Stimulated activated CD4-positive, alpha-beta T cell treated with anti-CD3 and anti-CD28 coated beads, TNF-alpha, amount 100 ng/mL, for 1 hour (primary cell): Measurements from ENCODE around the gene DHRSX.
"Not testable (repeated sequence)": the region's sequence is repeated elsewhere in the genome, so short reads cannot be mapped to it uniquely, and the experiment has no call there.

ENCODE experiments used
- DNase-seq, 3 donors: peaks; one replicate each; pipeline ENCODE4 v3.0.0-alpha.2; 2020; ENCODE audit warnings: low read depth in 3 of 3, low spot score in 1 of 3

The DHRSX gene

DNA sequence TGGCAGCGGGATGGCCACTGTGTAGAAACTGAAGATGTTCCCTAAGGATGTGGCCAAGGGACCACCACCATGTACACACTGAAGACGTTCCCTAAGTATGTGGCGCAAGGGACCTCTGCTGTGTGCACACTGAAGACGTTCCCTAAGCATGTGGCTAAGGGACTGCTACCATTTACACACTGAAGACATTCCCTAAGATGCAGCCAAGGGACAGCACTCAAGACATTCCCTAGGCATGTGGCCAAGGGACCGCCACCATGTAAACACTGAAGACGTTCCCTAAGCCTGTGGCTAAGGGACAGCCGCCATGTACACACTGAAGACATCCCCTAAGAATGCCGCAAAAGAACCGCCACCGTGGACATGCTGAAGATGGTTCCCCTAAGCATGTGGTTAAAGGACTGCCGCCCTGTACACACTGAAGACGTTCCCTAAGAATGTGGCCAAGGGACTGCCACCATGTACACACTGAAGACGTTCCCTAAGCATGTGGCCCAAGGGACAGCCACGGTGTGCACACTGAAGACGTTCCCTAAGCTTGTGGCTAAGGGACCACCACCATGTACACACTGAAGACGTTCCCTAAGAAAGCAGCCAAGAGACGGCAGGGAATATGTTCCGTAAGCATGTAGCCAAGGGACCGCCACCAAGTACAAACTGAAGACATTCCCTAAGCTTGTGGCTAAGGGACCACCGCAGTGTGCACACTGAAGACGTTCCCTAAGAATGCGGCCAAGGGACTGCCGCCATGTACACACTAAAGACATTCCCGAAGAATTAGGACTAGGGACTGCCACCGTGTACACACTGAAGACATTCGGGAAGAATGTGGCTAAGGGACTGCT lies 43.3 kb downstream of the DHRSX start:
- DNase-seq = no peak

DNA sequence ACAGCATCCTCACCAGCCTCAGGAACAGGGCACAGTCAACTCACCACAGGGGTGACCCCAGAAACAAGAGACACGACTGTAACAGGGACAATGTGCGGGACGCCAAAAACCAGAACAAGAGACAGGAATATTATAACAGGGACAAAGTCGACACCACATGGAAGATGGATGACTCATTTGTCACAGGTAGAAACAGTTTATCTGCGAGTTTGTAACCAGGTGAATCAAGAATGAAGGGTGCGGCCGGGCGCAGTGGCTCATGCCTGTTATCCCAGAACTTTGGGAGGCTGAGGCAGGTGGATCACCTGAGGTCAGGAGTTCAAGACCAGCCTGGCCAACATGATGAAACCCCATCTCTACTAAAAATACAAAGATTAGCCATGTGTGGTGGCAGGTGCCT lies 44.7 kb downstream of the DHRSX start:
- DNase-seq = not testable (repeated sequence)

- DNase-seq = not testable (repeated sequence)
Observed at GRCh38 chrX:2454620-2455019, 46.2 kb downstream of the DHRSX start.

- DNase-seq = no peak
Observed at GRCh38 chrX:2452799-2453198, 48.0 kb downstream of the DHRSX start.

- no peak for DNase-seq
Observed at GRCh38 chrX:2452317-2452784, 48.4 kb downstream of the DHRSX start.

DNA sequence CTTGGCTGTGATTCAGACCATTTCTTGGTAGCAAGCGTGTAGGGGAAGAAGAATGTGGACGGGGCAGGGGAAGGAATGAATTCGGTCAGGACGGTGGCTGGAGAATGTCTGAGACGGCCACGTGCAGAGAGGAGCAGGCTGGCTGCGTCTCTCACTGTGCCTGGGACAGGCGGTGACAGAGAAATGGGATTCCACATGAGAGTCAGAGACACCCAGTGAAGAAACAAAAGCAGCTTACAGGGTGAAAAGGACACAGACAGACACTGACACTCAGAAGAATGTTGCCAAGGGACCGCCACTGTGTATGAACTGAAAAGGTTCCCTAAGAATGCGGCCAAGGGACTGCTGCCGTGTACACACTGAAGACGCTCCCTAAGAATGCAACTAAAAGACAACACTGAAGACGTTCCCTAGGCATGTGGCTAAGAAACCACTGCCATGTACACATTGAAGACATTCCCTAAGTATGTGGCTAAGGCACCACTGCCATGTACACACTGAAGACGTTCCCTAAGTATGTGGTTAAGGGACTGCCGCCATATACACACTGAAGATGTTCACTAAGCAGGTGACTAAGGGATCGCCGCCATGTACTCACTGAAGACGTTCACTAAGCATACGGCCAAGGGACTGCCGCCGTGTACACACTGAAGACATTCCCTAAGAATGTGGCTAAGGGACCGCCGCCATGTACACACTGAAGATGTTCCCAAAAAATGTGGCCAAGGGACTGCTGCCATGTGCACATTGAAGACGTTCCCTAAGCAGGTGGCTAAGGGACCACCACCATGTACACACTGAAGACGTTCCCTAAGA lies 49.1 kb downstream of the DHRSX start:
- DNase-seq = no peak

- DNase-seq = no peak
Observed at GRCh38 chrX:2450681-2451080, 50.1 kb downstream of the DHRSX start.

DNA sequence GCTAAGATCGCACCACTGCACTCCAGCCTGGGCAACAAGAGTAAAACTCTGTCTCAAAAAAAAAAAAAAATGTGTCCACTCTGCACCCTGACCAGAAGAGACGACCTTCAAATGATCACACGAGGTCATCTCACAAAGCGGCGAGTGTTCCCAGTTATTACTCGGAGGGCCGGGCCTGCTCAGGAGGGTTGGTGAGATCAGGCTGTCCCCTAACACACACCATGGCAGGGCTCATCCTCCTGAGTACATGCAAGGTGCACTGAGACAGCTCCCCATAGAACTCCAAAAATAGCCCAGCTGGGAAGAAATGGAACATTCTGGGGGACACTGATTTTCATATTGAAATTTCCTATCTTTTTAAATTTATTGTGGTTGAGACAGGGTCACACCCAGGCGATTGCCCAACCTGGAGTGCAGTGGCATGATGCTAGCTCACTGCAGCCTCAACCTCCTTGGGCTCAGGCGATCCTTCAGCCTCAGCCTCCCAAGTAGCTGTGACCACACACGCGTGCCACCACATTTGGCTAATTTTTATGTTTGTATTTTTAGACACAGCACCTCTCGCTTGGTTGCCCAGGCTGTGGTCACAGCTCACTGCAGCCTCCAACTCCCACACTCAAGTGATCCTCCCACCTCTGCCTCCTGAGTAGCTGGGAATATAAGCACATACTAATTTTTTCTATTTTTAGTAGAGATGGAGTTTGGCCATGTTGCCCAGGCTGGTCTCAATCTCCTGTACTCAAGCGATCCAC lies 51.5 kb downstream of the DHRSX start:
- DNase-seq = no peak

DNA sequence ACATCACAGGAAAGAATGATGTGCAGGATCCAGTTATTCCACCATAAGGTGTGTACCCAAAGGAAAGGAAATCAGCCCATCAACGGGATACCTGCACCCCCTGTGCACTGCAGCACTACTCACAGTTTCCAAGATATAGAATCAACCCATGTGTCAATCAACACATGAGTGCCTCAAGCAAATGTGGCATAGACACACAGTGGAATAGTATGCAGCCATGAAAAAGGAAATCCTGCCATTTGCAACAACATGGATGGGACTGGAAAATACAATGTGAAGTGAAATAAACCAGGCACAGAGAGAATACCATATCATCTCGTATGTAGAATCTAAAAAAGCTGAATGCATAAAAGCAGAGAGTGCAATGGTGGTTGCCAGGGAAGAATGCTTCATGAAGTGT lies 53.3 kb downstream of the DHRSX start:
- DNase-seq = no peak

DNA sequence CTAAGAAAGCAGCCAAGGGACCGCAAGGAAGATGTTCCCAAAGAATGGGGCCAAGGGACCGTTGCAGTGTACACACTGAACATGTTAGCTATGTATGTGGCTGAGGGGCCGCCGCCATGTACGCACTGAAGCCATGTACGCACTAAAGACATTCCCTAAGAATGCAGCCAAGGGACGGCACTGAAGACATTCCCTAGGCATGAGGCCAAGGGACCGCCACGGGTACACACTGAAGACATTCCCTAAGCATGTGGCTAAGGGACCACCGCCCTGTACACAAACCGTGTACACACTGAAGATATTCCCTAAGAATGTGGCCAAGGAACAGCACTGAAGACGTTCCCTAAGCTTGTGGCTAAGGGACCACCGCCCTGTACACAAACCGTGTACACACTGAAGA lies 54.0 kb downstream of the DHRSX start:
- DNase-seq = no peak

DNA sequence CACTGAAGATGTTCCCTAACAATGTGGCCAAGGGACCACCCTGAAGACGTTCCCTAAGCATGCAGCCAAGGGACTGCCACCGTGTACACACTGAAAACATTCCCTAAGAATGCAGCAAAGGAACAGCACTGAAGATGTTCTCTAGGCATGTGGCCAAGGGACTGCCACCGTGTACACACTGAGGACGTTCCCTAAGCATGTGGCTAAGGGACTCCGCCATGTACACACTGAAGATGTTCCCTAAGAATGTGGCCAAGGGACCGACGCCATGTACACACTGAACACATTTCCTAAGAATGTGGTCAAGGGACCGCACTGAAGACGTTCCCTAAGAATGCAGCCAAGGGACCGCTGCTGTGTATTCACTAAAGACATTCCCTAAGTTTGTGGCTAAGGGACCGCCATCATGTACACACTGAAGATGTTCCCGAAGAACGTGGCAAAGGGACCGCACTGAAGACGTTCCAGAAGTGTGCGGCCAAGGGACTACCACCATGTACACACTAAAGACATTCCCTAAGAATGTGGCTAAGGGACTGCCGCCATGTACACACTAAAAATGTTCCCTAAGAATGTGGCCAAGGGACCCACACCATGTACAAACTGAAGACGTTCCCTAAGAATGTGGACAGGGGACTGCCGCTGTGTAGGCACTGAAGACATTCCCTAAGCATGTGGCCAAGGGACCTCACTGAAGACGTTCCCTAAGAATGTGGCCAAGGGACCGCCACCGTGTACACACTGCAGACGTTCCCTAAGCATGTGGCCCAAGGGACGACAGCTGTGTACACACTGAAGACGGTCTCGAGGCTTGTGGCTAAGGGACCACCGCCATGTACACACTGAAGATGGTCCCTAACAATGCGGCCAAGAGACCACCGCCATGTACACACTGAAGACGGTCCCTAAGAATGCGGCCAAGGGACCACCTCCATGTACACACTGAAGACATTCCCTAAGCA lies 54.8 kb downstream of the DHRSX start:
- DNase-seq = no peak

DNA sequence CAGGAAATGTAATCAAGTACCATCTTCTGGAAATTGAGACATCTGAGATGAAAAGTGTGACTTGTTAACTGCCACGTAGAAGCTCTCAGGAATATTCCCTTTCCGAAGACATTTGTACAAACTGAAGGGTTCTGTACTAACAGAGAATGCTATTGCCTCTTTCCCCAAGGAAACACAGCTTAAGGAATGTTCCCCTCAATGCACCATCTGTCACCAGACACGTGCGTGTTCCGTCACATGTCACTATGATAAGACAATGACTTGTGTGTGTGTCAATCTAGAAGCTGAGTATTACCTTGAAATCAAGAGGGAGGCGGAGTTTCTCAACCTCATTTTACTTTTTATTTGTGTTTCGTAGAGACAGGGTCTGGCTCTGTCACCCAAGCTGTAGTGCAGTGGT lies 58.1 kb downstream of the DHRSX start:
- no peak for DNase-seq

GRCh38 chrX:2441466-2441865 lies 59.3 kb downstream of the DHRSX start:
- DNase-seq = no peak

DNA sequence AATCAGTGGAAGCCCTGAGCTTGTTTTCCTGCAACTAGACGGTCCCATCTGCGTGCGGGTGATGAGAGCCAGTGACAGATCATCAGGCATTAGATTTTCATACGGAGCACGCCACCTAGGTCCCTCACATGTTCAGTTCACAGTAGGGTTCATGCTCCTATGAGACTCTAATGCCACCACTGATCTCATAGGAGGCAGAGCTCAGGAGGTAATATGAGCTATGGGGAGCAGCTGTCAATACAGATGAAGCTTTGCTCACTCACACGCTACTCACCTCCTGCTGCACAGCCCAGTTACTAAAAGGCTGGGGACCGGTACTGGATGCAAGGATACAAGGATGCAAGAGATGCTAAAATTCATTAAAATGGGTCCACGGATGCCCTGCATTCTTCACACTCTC lies 61.2 kb downstream of the DHRSX start:
- DNase-seq = no peak

DNA sequence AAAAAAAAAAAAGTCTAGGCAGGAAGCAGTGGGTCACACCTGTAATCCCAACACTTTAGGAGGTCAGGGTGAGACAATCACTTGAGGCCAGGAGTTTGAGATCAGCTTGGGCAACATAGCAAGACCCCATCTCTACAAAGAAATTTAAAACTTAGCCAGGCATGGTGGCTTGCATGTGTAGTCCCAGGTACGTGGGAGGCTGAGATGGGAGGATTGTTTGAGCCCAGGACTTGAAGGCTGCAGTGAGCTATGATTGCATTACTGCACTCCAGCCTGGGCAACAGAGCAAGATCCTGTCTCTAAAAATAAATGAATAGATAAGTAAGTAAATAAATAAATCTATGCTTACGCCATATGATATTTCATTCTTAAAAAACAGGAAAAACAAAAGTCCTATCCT lies 65.3 kb downstream of the DHRSX start:
- DNase-seq = no peak

DNA sequence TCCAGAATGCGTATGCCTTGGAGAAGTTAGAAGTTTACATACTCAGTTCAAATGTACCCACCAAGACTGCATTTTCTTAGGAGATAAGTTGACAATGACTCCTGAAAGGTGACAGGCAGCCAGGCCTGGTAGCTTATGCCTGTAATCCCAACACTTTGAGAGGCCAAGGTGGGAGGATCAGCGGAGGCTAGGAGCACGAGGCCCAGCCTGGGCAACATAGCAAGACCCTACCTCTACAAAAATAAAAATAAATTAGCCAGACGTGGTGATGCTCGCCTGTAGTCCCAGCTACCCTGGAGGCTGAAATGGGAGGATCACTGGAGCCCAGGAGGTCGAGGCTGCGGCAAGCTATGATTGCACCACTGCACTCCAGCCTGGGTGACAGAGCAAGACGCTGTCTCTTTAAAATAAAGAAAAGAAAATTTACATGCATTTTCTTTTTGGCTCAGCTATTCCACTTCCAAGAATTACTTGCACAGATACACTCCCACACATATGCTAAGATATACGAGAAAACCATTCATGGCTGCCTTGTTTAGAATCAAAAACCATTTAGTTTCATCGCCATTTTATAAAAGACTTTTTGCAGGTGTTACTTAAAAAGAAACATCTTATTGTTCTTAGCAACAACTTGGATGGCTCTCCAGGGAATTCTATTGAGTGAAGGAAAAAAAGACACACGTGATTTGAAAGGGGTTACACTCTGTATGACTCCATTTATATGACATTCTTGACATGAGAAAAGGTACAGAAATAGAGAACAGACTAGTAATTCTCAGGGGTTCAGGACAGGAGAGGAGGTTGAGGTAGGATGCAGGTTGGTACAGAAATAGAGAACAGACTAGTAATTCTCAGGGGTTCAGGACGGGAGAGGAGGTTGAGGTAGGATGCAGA lies 66.3 kb downstream of the DHRSX start:
- no peak for DNase-seq

GRCh38 chrX:2432298-2432863 lies 68.4 kb downstream of the DHRSX start:
- no peak for DNase-seq

GRCh38 chrX:2430265-2430825 lies 70.4 kb downstream of the DHRSX start:
- DNase-seq = no peak

DNA sequence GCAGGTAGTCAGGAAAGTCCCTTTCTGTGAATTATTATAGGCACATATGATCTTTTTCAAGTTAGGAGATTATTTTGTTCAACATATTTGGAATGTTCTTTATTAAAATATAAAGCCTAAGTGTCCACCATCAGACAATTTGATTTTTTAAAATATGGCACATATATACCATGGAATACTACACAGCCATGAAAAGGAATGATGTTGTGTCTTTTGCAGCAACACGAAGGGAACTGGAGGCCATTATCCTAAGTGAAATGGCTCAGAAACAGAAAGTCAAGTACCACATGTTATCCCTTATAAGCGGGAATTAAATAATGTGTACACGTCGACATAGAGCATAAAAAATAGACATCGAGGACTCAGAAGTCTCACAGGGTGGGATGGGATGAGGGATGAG lies 73.0 kb downstream of the DHRSX start:
- DNase-seq = no peak
